HFFc6 (cell line): ENCODE data around the gene NDUFS3. TPM values are rescaled to one million over a fixed set of nuclear protein-coding genes. Genes with fewer than 3 reads are reported as not detected.

Source experiments
- DNase-seq: peaks from one replicate; pipeline ENCODE4 v3.0.0-alpha.2; 2018
- H3K27ac Mint-ChIP-seq: 2 replicates; pipeline ENCODE4 v1.8.0; 2020; ENCODE audit warnings: mild to moderate bottlenecking, mixed read lengths
- H3K27me3 Mint-ChIP-seq: 2 replicates; pipeline ENCODE4 v1.8.0; 2021; ENCODE audit warnings: mild to moderate bottlenecking, moderate library complexity, mixed read lengths; ENCODE audit not compliant: insufficient read depth
- H3K36me3 Mint-ChIP-seq: 2 replicates; pipeline ENCODE4 v1.8.0; 2021; ENCODE audit warnings: low read depth, mixed read lengths
- H3K4me1 Mint-ChIP-seq: 2 replicates; pipeline ENCODE4 v1.8.0; 2020; ENCODE audit warnings: low read depth, mixed read lengths
- H3K4me3 Mint-ChIP-seq: 2 replicates; pipeline ENCODE4 v1.8.0; 2020; ENCODE audit warnings: mild to moderate bottlenecking, moderate library complexity, mixed read lengths
- H3K9me3 Mint-ChIP-seq: 2 replicates; pipeline ENCODE4 v1.8.0; 2020; ENCODE audit warnings: mild to moderate bottlenecking, mixed read lengths
- total RNA-seq, 6 experiments: library from RNA; stranded (reverse); fragmentation: NEBNext Ultra II Directional; extraction: Animal tissue kit (Norgen Biotek cat#: 25700); gene quantifications; 2 replicates in 1 of 6; 3 replicates in 5 of 6; pipeline ENCODE4 v1.2.3, GENCODE V29; 2021
- TF ChIP-seq, protein P1 (sequence below): fragments of 200-600 bp; sonication (generic); IDR thresholded peaks from 2 replicates; pipeline ENCODE4 v1.5.0; 2021; ENCODE audit warnings: antibody characterized with exemption, mild to moderate bottlenecking

The NDUFS3 gene
- total RNA-seq, 6 experiments from 2014 or later: 97.0 to 105 (median 99.8) TPM

DNA sequence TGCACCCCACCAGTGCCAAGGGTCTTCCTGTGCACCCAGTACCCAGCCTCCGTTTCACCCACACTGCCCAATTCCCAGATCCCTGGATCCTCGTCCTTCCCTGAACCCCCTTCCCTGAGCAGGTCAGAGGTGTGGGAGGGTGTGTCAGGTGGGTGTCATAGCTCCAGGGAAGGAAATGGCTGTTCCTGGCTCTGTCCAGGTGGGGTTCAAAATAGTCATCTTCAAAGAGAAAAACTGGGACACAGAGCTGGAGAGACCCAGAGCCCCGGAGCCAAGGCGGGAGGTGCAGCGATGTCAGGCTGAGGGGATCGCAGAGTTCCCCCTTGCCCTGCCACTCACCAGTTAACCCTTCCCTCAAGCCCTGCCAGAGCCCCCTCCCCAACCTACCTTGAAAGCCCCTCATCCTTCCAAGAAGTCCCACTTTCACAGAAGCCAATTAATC is 14.6 kb downstream of the NDUFS3 start:
- no peaks in the 10 kb centered on the region for H3K4me1 Mint-ChIP-seq
- no peaks in the 10 kb centered on the region for H3K36me3 Mint-ChIP-seq
- no peak overlapping the region for H3K4me3 Mint-ChIP-seq
- H3K27me3 Mint-ChIP-seq: peaks cover 32% of the 10 kb centered on the region
- no peaks in the 10 kb centered on the region for H3K9me3 Mint-ChIP-seq
- H3K27ac Mint-ChIP-seq: no peak overlapping the region
- no peak for DNase-seq
- TF ChIP-seq, protein P1, sequence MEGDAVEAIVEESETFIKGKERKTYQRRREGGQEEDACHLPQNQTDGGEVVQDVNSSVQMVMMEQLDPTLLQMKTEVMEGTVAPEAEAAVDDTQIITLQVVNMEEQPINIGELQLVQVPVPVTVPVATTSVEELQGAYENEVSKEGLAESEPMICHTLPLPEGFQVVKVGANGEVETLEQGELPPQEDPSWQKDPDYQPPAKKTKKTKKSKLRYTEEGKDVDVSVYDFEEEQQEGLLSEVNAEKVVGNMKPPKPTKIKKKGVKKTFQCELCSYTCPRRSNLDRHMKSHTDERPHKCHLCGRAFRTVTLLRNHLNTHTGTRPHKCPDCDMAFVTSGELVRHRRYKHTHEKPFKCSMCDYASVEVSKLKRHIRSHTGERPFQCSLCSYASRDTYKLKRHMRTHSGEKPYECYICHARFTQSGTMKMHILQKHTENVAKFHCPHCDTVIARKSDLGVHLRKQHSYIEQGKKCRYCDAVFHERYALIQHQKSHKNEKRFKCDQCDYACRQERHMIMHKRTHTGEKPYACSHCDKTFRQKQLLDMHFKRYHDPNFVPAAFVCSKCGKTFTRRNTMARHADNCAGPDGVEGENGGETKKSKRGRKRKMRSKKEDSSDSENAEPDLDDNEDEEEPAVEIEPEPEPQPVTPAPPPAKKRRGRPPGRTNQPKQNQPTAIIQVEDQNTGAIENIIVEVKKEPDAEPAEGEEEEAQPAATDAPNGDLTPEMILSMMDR: no peak

GRCh38 chr11:47593934-47594855 is 15.3 kb downstream of the NDUFS3 start, which contains the start of gene C1QTNF4:
C1QTNF4 (minus strand) TSS chr11:47594411; CDS start chr11:47590810, 3,601 bp downstream.
- Mint-ChIP-seq H3K4me1 (0 out of 2 replicates have a peak, but pooled peaks cover 1% of the 10 kb centered on the region), H3K36me3 (no peaks in the 10 kb centered on the region), H3K9me3 (no peaks in the 10 kb centered on the region), H3K27me3 (peaks cover 29% of the 10 kb centered on the region), H3K4me3 (no peak within 1 kb of the TSS), H3K27ac (no peak within 1 kb of the TSS)
- TF ChIP-seq, protein P1: no peak
- no peak for DNase-seq

GRCh38 chr11:47595029-47595428 is 16.2 kb downstream of the NDUFS3 start:
- H3K36me3 Mint-ChIP-seq: no peaks in the 10 kb centered on the region

DNA sequence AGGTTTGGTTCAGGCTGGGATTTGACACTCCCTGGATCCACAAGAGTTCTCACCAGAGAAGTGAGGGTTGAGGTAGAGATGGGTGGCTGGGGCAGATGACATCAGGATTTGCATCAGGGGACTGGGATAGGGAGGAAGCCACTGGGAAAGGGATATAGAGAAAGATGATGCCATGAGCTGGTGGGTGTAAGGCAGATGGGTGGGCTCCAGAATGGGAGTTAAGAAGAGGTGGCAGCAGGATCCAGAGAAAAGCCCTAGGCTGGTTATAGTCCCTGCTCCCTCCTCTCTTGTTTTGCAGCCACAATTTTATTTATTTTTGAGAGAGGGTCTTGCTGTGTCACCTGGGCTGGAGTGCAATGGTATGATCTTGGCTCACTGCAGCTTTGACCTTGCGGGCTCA is 17.1 kb downstream of the NDUFS3 start:
- H3K27me3 Mint-ChIP-seq: peaks cover 35% of the 10 kb centered on the region
- no peaks in the 10 kb centered on the region for H3K9me3 Mint-ChIP-seq
- TF ChIP-seq, protein P1: no peak
- no peak for DNase-seq
- H3K36me3 Mint-ChIP-seq: no peaks in the 10 kb centered on the region
- H3K4me1 Mint-ChIP-seq: 0 out of 2 replicates have a peak, but pooled peaks cover 5% of the 10 kb centered on the region
- H3K27ac Mint-ChIP-seq: no peak overlapping the region
- no peak overlapping the region for H3K4me3 Mint-ChIP-seq

More at GRCh38 chr11:47595029-47595428, 16.2 kb downstream of the NDUFS3 start:
- H3K27ac Mint-ChIP-seq: no peak overlapping the region
- H3K4me3 Mint-ChIP-seq: no peak overlapping the region
- no peak for DNase-seq
- TF ChIP-seq, protein P1: no peak
- peaks cover 34% of the 10 kb centered on the region for H3K27me3 Mint-ChIP-seq
- H3K4me1 Mint-ChIP-seq: 0 out of 2 replicates have a peak, but pooled peaks cover 5% of the 10 kb centered on the region
- no peaks in the 10 kb centered on the region for H3K9me3 Mint-ChIP-seq

- Mint-ChIP-seq H3K36me3 (no peaks in the 10 kb centered on the region), H3K9me3 (no peaks in the 10 kb centered on the region), H3K27me3 (peaks cover 9% of the 10 kb centered on the region; the same call in 1 of the 2 replicates), H3K27ac (no peak overlapping the region), H3K4me3 (no peak overlapping the region), H3K4me1 (peaks cover 13% of the 10 kb centered on the region)
- DNase-seq: no peak
- TF ChIP-seq, protein P1: no peak
Observed at GRCh38 chr11:47599902-47600301, 21.0 kb downstream of the NDUFS3 start.
